IPS DF 19.7 (cell line): Measurements from ENCODE around the gene FSD1L.
A peak's percentile ranks its signal among the peaks of the same experiment; 100 is the strongest.

ENCODE experiments used
- DNase-seq: peaks from one replicate; pipeline ENCODE4 v3.0.0-alpha.2; 2013; ENCODE audit warnings: low read depth, low spot score

FSD1L gene

DNA sequence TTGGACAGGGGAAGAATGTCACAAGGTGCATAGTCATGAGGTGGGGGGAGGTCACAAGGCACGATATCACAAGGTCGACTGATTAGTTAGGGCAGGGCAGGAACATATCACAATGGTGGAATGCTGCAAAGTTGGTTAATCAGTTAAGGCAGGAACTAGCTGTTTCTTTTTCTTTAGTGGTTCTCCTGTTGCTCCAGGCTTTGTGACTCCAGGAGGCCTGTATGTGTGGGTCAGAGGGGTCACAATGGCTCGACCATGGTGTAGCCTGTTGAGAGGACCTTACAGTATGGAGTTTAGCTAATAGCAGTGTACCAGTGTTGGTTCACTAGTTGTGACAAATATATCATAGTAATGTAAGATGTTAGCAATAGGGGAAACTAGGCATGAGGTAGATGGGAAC lies 12.4 kb upstream of the FSD1L start:
- no peak for DNase-seq

- no peak for DNase-seq
Measured at GRCh38 chr9:105436783-105437182, 11.1 kb upstream of the FSD1L start.

DNA sequence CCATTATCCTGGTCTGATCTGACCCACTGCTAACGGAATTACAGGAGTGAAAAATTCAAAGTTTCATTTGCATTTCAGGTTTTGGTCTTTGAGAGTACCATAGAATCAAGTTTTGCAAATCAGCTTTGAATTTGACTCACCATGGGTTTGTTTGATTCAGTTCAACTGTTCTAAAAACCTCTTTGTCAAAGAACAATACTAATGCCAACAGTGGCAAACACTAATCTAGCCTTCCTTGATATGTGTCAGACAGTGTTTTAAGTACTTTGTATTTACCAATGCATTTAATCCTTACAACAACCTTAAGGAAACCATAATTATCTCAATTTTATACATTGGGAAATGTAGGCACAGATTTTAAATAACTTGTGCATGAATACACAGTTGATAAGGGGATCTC lies 10.1 kb upstream of the FSD1L start:
- DNase-seq = no peak

GRCh38 chr9:105438141-105438806 lies 9.6 kb upstream of the FSD1L start:
- no peak for DNase-seq

DNA sequence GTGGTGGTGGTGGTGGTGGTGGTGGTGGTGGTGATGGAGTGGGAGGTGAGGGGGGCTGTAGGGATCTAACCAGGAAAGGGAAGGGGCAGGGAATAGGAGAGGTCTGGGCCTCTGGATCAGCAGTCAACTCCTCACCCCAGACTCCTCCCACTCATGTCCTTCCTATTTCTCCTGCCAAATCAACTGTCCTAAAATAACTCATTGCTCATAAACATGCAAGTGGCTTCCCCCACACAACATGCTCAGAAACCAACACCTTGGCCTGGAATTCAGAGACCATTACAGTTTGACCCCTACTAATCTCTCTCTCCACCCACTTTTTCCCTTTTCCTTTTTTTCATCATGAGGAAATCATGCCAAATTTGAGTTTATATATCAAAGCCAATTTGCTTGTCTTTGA lies 8.4 kb upstream of the FSD1L start:
- DNase-seq = no peak

DNA sequence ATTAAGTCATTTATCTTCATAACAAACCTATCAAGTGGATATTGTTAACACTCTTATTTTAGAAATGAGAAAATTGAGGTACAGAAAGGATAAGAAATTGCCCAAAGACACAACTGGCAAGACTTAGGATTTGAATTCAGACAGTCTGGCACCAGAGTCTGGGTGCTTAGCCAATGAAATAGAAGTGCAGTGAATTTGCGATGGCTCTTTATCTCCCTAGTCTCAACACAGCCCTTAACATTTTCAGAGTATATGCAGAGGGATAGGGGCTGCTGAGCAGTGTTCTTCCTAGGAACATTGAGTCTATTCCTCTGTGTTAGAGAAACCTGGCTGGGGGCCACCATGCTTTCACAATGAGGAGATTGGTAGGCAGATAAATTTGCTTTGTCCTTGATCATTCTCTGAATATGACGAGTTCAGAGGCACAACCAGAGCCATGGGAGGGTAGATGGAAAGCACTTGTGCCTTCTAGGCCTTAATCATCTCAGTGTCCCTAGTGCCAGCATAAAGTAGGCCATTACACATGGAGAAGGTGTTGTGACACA lies 6.1 kb upstream of the FSD1L start:
- DNase-seq = no peak

DNA sequence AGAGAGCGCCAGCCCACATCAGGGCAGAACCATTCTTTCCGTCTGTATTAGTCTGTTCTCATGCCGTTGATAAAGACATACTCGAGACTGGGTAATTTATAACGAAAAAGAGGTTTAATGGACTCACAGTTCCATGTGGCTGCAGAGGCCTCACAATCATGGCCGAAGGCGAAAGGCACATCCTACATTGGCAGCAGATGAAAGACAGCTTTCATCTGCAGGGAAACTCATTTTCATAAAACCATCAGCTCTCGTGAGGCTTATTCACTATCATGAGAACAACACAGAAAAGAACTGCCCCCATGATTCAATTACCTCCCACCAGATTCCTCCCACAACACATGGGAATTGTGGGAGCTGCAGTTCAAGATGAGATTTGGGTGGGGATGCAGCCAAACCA lies 4.7 kb upstream of the FSD1L start:
- no peak for DNase-seq

DNA sequence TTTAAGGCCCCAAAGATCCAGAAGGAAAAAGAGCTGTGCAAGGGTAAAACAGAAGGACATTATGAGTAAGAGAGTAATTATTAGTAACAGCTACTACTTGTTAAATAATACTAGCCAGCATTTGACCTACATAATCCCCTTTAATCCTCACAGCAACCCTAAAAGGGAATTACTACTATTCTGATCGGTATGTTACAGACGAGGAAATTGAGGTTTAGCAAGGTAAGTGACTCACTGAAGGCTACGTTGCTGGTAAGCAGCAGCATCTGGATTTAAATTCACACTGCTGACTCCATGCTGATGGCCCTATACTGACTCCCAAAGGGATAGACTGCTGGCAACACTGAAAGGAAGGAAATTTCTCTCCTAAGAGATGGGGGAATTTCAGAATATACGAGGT lies 3.7 kb upstream of the FSD1L start:
- DNase-seq = no peak

- DNase-seq = no peak
Measured at GRCh38 chr9:105445203-105445881, 2.5 kb upstream of the FSD1L start.

DNA sequence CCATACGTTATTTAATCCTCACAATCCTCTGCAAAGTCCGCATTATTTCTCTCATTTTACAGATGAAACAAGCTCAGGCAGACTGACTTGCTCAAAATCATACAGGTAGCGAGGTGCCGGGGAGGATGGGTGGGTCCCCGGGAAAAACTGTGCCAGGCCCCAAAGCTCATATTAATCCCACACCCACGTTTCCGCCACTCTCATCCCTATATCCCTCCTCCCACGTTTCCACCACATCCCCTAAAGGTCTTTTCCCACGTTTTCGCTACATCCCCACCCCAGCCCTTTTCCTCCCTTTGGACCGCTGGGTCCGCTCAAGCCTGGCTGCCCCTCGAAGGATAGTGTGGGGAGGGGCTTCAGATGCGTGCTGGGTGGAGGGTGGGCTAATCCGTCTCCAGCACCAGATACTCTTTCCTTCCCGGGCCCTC lies 434 bp upstream of the FSD1L start:
- no peak for DNase-seq

DNA sequence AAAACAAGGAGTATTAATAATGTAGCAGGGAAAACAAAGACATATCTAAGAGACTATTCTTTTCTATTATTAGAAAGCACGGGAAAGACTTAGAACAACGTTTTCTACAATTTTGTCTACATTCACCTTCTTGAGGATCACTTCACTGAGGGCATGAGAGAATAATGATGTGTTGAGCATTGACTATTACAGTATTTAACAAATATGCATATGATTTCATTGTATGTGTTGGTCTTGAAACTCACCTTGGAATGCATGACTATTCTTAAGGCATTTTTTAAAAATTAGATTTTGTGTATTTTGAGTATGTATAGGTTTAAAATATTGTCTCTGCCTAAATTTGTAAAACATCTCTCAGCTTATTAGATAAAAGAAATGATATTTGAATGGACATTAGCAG lies 1.2 kb downstream of the FSD1L start:
- DNase-seq = no peak

DNA sequence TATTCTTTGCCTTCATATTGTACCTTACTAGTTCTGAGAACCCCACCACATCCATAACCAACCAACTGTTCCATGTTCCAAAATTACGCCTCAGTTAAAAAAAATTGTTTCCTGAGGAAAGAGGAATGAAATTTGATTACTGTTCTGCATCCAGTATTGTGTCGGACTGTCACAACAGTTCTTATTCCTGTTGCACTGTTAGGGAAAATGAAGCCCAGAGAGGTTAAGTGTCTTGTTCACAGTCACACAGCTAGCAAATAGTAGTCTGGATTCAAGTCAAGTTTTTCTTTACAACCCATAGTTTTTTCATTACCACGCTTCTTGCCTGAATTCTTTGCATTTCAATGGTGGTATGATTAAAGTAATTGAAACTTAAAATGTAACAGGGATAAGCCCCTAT lies 4.4 kb downstream of the FSD1L start:
- no peak for DNase-seq

DNA sequence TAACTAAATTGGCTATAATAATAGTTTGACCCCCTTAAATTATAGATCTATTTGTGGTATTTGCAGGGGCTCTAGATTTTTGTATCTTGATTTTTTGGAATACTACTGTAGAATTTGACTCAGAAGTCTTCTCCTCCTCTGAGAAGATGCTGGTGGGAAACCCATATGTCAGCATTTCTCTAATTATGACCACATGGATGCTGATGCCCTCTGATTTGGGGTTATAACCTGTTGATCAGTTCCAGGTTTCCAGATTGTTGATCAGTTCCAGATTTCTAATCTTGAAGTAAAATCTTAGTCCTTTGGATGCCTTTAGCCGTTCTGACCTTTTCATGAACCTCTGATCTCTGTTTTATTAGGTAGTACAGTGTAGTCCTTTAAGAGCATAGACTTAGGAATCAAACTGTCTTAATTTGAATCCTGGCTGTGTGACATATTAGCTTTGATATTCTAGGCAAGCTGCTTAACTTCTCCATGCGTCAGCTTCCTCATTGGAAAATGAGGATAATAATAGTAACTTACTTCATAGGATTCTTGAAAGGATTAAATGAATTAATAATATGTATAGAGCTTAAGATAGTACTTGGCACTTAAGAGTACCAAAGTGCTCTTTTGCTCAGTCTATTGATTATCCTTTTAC lies 8.1 kb downstream of the FSD1L start:
- DNase-seq = no peak

- no peak for DNase-seq
Measured at GRCh38 chr9:105457560-105458294, 9.9 kb downstream of the FSD1L start.

GRCh38 chr9:105458404-105458803 lies 10.6 kb downstream of the FSD1L start:
- peak; percentile 25 for DNase-seq

- DNase-seq = no peak
Measured at GRCh38 chr9:105459336-105459735, 11.5 kb downstream of the FSD1L start.

- no peak for DNase-seq
Measured at GRCh38 chr9:105466898-105467455, 19.1 kb downstream of the FSD1L start.

DNA sequence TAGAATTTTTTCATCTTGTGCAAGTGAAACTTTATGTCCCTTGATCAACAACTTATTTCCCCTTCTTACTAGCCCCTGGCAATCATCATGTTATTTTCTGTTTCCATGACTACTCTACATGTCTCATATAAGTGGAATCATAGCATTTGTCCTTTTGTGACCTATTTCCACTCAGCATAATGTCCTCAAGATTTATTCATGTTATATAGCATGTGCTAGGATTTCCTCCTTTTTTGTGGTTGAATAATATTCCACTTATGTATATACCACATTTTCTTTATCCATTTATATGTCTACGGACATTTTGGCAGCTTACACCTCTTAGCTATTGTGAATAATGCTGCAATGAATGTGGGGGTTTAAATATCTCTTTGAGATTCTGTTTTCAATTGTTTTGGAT lies 21.0 kb downstream of the FSD1L start:
- no peak for DNase-seq

DNA sequence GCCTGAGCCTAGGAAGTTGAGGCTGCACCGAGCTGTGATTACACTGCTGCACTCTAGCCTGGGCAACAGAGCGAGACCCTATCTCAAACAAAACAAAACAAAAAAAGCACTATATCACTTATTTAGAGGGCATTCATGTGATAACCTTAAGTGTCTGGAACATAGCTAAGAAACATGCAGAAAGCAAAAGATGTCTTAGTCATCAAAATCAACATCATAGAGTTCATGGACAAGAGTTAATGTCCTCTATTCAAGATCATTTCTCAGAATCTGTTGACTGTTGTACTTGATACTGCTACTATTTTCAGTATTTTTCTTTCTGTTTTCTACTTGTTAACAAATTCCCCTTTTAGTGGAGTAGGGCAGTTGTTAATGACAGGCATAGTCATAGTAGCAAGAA lies 25.4 kb downstream of the FSD1L start:
- DNase-seq = no peak

- no peak for DNase-seq
Measured at GRCh38 chr9:105475302-105475701, 27.5 kb downstream of the FSD1L start.

- no peak for DNase-seq
Measured at GRCh38 chr9:105479846-105480245, 32.0 kb downstream of the FSD1L start.

- DNase-seq = no peak
Measured at GRCh38 chr9:105483618-105484017, 35.8 kb downstream of the FSD1L start.
